ENCODE results near the gene TRIM52. TPM values are rescaled to one million over a fixed set of nuclear protein-coding genes. Genes with fewer than 3 reads are reported as not detected.

The TRIM52 gene
- total RNA-seq, 1 donor from 2014 or later, result 9.4 TPM

GRCh38 chr5:181230551-181230950, 30.4 kb downstream of the TRIM52 start:
- H3K4me1 Mint-ChIP-seq, result peaks cover 6% of the 10 kb centered on the region
- Histone ChIP-seq H3K27me3 (no peaks in the 10 kb centered on the region), H2AFZ (replicated peaks) (no peak overlapping the region), H3K4me2 (no peak overlapping the region), H3K27ac (no peak overlapping the region), H3K9ac (no peak overlapping the region), H4K20me1 (ENCODE audit: low read depth) (peaks cover 11% of the 10 kb centered on the region), H3K36me3 (no peaks in the 10 kb centered on the region), H3K79me2 (ENCODE audit: low read depth) (peaks cover 31% of the 10 kb centered on the region), H3K9me3 (ENCODE audit: low read depth) (no peaks in the 10 kb centered on the region), H3K4me1 (no peaks in the 10 kb centered on the region), H3F3A (ENCODE audit: low read depth) (peaks cover 18% of the 10 kb centered on the region), H3K4me3 (no peak overlapping the region)
- H3K27me3 Mint-ChIP-seq (ENCODE audit: insufficient read depth, low read depth), result peaks cover 11% of the 10 kb centered on the region
- H3K36me3 Mint-ChIP-seq, result peaks cover 23% of the 10 kb centered on the region
- DNase-seq (ENCODE audit: low spot score), result no peak
- H3K4me3 Mint-ChIP-seq, result no peak overlapping the region
- no peak overlapping the region for H3K27ac Mint-ChIP-seq
- H3K9me3 Mint-ChIP-seq, result no peaks in the 10 kb centered on the region
- TF ChIP-seq, protein P1, sequence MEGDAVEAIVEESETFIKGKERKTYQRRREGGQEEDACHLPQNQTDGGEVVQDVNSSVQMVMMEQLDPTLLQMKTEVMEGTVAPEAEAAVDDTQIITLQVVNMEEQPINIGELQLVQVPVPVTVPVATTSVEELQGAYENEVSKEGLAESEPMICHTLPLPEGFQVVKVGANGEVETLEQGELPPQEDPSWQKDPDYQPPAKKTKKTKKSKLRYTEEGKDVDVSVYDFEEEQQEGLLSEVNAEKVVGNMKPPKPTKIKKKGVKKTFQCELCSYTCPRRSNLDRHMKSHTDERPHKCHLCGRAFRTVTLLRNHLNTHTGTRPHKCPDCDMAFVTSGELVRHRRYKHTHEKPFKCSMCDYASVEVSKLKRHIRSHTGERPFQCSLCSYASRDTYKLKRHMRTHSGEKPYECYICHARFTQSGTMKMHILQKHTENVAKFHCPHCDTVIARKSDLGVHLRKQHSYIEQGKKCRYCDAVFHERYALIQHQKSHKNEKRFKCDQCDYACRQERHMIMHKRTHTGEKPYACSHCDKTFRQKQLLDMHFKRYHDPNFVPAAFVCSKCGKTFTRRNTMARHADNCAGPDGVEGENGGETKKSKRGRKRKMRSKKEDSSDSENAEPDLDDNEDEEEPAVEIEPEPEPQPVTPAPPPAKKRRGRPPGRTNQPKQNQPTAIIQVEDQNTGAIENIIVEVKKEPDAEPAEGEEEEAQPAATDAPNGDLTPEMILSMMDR (IDR thresholded peaks at IDR 0.05), result no peak
- TF ChIP-seq EZH2phosphoT487 (IDR thresholded peaks at IDR 0.05) (no peak), EZH2 (IDR thresholded peaks at IDR 0.05) (no peak)

- no peaks in the 10 kb centered on the region for H3K27me3 ChIP-seq
- Mint-ChIP-seq H3K27me3 (ENCODE audit: insufficient read depth, low read depth) (peaks cover 11% of the 10 kb centered on the region), H3K27ac (peak overlapping the region; percentile 25), H3K36me3 (peaks cover 18% of the 10 kb centered on the region), H3K9me3 (no peaks in the 10 kb centered on the region), H3K4me1 (peaks cover 10% of the 10 kb centered on the region), H3K4me3 (no peak overlapping the region)
- TF ChIP-seq, protein P1 (IDR thresholded peaks at IDR 0.05), result no peak
- TF ChIP-seq EZH2 (IDR thresholded peaks at IDR 0.05), result no peak
- no peak for TF ChIP-seq EZH2phosphoT487 (IDR thresholded peaks at IDR 0.05)
- no peak for DNase-seq (ENCODE audit: low spot score)
- H3K9me3 ChIP-seq (ENCODE audit: low read depth), result no peaks in the 10 kb centered on the region
- no peak overlapping the region for H3K4me2 ChIP-seq
- H3F3A ChIP-seq (ENCODE audit: low read depth), result peaks cover 13% of the 10 kb centered on the region
- no peaks in the 10 kb centered on the region for H3K4me1 ChIP-seq
- peaks cover 6% of the 10 kb centered on the region for H4K20me1 ChIP-seq (ENCODE audit: low read depth)
- H3K36me3 ChIP-seq, result no peaks in the 10 kb centered on the region
- no peak overlapping the region for H2AFZ ChIP-seq (replicated peaks)
- H3K79me2 ChIP-seq (ENCODE audit: low read depth), result peaks cover 37% of the 10 kb centered on the region
- H3K4me3 ChIP-seq, result no peak overlapping the region
- H3K9ac ChIP-seq, result no peak overlapping the region
- no peak overlapping the region for H3K27ac ChIP-seq
These were observed 30.9 kb downstream of the TRIM52 start for GRCh38 chr5:181229996-181230395.

- TF ChIP-seq EZH2 (IDR thresholded peaks at IDR 0.05) (no peak), EZH2phosphoT487 (IDR thresholded peaks at IDR 0.05) (no peak)
- TF ChIP-seq, protein P1 (IDR thresholded peaks at IDR 0.05), result no peak
- peak overlapping the region; percentile 93 for H2AFZ ChIP-seq (replicated peaks)
- peaks cover 27% of the 10 kb centered on the region for H3K27me3 Mint-ChIP-seq (ENCODE audit: insufficient read depth, low read depth)
- peaks cover 7% of the 10 kb centered on the region for H3K4me1 ChIP-seq
- H3K27me3 ChIP-seq, result no peaks in the 10 kb centered on the region
- H3F3A ChIP-seq (ENCODE audit: low read depth), result peaks cover 35% of the 10 kb centered on the region
- no peaks in the 10 kb centered on the region for H4K20me1 ChIP-seq (ENCODE audit: low read depth)
- H3K36me3 Mint-ChIP-seq, result peaks cover 12% of the 10 kb centered on the region
- H3K4me3 ChIP-seq, result peak overlapping the region; percentile 100
- peak overlapping the region; percentile 89 for H3K4me2 ChIP-seq
- no peaks in the 10 kb centered on the region for H3K36me3 ChIP-seq
- peaks cover 38% of the 10 kb centered on the region for H3K4me1 Mint-ChIP-seq
- H3K4me3 Mint-ChIP-seq, result peak overlapping the region; percentile 99
- H3K9me3 Mint-ChIP-seq, result peaks cover 8% of the 10 kb centered on the region
- H3K79me2 ChIP-seq (ENCODE audit: low read depth), result peaks cover 49% of the 10 kb centered on the region
- H3K27ac Mint-ChIP-seq, result peak overlapping the region; percentile 99
- DNase-seq (ENCODE audit: low spot score), result no peak
- H3K27ac ChIP-seq, result no peak overlapping the region
- peak overlapping the region; percentile 62 for H3K9ac ChIP-seq
- no peaks in the 10 kb centered on the region for H3K9me3 ChIP-seq (ENCODE audit: low read depth)
These were observed 36.3 kb downstream of the TRIM52 start for GRCh38 chr5:181224390-181225229.

Data from neural progenitor cell (in vitro differentiated cells).